Measurements from ENCODE around the gene FAS.

DNA sequence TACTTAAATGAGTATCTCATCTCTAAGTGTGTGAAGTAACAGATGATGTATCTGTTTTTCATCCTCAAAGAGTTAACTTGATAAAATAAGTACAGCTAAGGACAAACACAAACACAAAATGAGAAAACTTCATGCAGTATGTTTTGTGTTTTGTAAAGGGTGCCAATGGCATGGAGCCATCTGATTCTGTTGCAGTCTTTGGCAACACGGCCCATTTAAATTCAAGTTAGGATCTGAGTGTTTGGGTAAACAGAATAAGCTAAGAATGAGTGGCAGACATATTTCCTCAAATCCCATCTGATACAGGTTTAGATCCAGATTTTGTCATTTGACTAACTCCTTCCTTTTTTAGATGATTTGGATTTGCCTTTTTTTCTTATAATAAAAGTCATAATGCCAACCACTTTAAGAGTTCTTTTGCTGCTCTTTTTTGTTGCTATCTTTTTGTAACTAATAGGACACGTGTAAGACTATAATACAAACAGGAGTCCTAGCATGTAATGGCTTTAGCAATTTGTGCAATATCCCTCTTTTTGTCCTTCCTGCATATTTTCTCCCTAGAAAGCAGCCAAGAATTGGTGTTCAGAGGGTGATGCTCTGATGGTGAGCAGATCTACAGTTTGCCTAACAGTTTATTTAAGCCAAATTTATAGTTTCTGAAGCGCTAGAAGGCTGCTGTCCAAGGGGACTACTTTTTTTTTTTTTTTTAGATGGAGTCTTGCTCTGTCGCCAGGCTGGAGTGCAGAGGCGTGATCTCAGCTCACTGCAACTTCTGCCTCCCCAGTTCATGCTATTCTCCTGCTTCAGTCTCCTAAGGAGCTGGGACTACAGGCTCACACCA is 19.2 kb upstream of the FAS start:
- TF ChIP-seq, protein P1, sequence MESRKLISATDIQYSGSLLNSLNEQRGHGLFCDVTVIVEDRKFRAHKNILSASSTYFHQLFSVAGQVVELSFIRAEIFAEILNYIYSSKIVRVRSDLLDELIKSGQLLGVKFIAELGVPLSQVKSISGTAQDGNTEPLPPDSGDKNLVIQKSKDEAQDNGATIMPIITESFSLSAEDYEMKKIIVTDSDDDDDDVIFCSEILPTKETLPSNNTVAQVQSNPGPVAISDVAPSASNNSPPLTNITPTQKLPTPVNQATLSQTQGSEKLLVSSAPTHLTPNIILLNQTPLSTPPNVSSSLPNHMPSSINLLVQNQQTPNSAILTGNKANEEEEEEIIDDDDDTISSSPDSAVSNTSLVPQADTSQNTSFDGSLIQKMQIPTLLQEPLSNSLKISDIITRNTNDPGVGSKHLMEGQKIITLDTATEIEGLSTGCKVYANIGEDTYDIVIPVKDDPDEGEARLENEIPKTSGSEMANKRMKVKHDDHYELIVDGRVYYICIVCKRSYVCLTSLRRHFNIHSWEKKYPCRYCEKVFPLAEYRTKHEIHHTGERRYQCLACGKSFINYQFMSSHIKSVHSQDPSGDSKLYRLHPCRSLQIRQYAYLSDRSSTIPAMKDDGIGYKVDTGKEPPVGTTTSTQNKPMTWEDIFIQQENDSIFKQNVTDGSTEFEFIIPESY (IDR thresholded peaks at IDR 0.05; ENCODE audit: borderline replicate concordance, low read depth) = no peak
- no peak for TF ChIP-seq YY1 (IDR thresholded peaks at IDR 0.05; ENCODE audit: low read depth)
